HL-60/S4 treated with retinoic acid at 250 ng/mL for 4 days and 3 days (cell line): ENCODE results near the gene SLC38A10.

Experiments
- in situ Hi-C: fragments of 300-500 bp; cut with MboI; formaldehyde crosslinking; loops from 2 replicates; pipeline ENCODE4 v1.7.0; 2022; ENCODE audit warnings: low sequenced_read_pairs

The SLC38A10 gene

GRCh38 chr17:81245024-81245664 is 50.0 kb downstream of the SLC38A10 start:
- in situ Hi-C loops = no loop called here

- in situ Hi-C loops = no loop called here
Observed at GRCh38 chr17:81244358-81245023, 50.6 kb downstream of the SLC38A10 start.

- in situ Hi-C loops = no loop called here
Observed at GRCh38 chr17:81243333-81243664, 51.8 kb downstream of the SLC38A10 start.

GRCh38 chr17:81242421-81243332 is 52.4 kb downstream of the SLC38A10 start:
- in situ Hi-C loops = no loop called here

- in situ Hi-C loops = no loop called here
Observed at GRCh38 chr17:81241648-81242420, 53.3 kb downstream of the SLC38A10 start.

- in situ Hi-C loops = no loop called here
Observed at GRCh38 chr17:81241203-81241602, 53.9 kb downstream of the SLC38A10 start.

GRCh38 chr17:81240761-81241160 is 54.3 kb downstream of the SLC38A10 start:
- in situ Hi-C loops = no loop called here

GRCh38 chr17:81239714-81240555 is 55.2 kb downstream of the SLC38A10 start:
- in situ Hi-C loops = no loop called here

GRCh38 chr17:81238815-81239713 is 56.0 kb downstream of the SLC38A10 start, which contains the start of the genes NDUFAF8 and TEPSIN:
NDUFAF8 (plus strand) TSS chr17:81239318; CDS start chr17:81239364, 46 bp downstream.
TEPSIN (minus strand) TSS chr17:81239055; CDS start chr17:81239033, 22 bp downstream.
- in situ Hi-C loops = no loop called here

- in situ Hi-C loops = no loop called here
Observed at GRCh38 chr17:81238490-81238814, 56.7 kb downstream of the SLC38A10 start.

GRCh38 chr17:81237591-81238489 is 57.3 kb downstream of the SLC38A10 start:
- in situ Hi-C loops = no loop called here

- in situ Hi-C loops = no loop called here
Observed at GRCh38 chr17:81236784-81237183, 58.3 kb downstream of the SLC38A10 start.

GRCh38 chr17:81235822-81236740 is 59.0 kb downstream of the SLC38A10 start:
- in situ Hi-C loops = no loop called here

- in situ Hi-C loops = no loop called here
Observed at GRCh38 chr17:81234940-81235821, 59.9 kb downstream of the SLC38A10 start.

GRCh38 chr17:81234506-81234855 is 60.6 kb downstream of the SLC38A10 start:
- in situ Hi-C loops = no loop called here
